GM18498 (cell line): ENCODE data around the gene PTPDC1.
"Not testable (repeated sequence)": the region's sequence is repeated elsewhere in the genome, so short reads cannot be mapped to it uniquely, and the experiment has no call there.

Source experiments
- ATAC-seq: cut with Tn5 transposase; IDR thresholded peaks from one replicate; pipeline ENCODE4 v1.9.1; 2021; ENCODE audit warnings: mild to moderate bottlenecking, moderate library complexity; ENCODE audit not compliant: unreplicated experiment

PTPDC1 gene

GRCh38 chr9:94086486-94087345 is 2.5 kb downstream of the PTPDC1 start:
- ATAC-seq: no peak

DNA sequence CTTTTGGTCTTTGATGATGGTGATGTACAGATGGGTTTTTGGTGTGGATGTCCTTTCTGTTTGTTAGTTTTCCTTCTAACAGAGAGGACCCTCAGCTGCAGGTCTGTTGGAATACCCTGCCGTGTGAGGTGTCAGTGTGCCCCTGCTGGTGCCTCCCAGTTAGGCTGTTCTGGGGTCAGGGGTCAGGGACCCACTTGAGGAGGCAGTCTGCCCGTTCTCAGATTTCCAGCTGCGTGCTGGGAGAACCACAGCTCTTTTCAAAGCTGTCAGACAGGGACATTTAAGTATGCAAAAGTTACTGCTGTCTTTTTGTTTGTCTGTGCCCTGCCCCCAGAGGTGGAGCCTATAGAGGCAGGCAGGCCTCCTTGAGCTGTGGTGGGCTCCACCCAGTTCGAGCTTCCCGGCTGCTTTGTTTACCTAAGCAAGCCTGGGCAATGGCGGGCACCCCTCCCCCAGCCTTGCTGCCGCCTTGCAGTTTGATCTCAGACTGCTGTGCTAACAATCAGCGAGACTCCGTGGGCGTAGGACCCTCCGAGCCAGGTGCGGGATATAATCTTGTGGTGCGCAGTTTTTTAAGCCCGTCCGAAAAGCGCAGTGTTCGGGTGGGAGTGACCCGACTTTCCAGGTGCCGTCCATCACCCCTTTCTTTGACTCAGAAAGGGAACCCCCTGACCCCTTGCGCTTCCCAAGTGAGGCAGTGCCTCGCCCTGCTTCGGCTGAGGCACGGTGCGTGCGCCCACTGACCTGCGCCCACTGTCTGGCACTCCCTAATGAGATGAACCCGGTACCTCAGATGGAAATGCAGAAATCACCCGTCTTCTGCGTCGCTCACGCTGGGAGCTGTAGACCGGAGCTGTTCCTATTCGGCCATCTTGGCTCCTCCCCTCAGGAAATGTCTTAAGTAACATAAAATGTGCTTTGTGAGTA is 10.2 kb downstream of the PTPDC1 start:
- not testable (repeated sequence) for ATAC-seq

- no peak for ATAC-seq
Observed at GRCh38 chr9:94096819-94097577, 12.7 kb downstream of the PTPDC1 start.

DNA sequence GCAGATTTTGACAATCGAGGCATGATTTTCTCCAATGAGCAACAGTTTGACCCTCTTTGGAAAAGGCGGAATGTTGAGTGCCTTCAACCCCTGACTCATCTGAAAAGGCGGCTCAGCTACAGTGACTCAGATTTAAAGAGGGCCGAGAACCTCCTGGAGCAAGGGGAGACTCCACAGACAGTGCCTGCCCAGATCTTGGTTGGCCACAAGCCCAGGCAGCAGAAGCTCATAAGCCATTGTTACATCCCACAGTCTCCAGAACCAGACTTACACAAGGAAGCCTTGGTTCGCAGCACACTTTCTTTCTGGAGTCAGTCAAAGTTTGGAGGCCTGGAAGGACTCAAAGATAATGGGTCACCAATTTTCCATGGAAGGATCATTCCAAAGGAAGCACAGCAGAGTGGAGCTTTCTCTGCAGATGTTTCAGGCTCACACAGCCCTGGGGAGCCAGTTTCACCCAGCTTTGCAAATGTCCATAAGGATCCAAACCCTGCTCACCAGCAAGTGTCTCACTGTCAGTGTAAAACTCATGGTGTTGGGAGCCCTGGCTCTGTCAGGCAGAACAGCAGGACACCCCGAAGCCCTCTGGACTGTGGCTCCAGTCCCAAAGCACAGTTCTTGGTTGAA is 13.6 kb downstream of the PTPDC1 start:
- no peak for ATAC-seq

- no peak for ATAC-seq
Observed at GRCh38 chr9:94100152-94100879, 16.1 kb downstream of the PTPDC1 start.

DNA sequence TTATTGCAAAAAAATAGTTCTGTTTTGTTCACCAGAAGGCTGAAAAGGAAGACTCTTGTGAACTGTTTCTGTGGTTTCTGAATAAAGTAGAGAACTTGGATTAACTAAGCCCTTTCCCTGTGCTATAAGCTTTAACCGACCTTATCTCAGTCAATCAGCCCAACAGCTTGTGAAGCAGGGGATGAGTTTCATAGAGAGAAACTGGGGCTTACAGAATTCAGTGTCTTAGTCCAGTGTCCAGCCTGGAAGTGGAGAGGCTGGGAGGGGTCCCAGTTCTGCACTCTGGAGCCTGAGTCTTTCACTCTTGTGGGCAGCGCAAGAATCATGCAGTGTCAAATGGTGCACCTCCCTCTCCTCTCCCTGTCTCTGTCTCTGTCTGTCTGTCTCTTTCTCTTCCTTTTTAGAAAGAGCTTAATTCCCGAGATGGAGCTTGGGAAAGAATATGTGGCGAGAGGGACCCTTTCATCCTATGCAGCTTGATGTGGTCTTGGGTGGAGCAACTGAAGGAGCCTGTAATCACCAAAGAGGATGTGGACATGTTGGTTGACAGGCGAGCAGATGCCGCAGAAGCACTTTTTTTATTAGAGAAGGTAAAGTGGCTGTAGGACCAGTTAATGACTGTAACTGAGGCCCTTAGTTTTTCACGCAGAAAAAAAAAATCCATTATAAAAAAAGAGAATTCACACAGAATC is 17.0 kb downstream of the PTPDC1 start:
- no peak for ATAC-seq

DNA sequence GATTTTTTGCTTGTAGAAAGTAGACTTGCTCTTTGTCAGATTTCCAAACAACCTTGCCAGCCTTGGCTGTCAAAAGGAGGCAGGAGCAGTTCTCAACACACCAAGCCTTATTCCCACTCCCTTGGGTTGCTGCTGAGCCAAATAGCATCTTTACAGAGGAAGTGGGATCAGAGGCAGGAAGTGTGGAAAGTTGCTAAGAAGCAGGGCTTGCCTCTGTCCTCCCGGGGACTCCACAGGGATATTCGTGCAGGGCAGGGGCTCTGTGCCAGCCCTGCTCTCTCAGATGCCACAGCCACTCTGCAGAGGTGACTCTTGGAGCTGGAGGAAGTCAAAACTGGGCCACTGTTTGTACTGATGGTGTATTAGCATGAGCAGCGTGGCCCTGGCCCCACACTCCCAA is 24.3 kb downstream of the PTPDC1 start:
- no peak for ATAC-seq

- no peak for ATAC-seq
Observed at GRCh38 chr9:94110821-94111252, 26.6 kb downstream of the PTPDC1 start.

- no peak for ATAC-seq
Observed at GRCh38 chr9:94111446-94111845, 27.2 kb downstream of the PTPDC1 start.

- ATAC-seq: no peak
Observed at GRCh38 chr9:94112716-94113465, 28.6 kb downstream of the PTPDC1 start.

DNA sequence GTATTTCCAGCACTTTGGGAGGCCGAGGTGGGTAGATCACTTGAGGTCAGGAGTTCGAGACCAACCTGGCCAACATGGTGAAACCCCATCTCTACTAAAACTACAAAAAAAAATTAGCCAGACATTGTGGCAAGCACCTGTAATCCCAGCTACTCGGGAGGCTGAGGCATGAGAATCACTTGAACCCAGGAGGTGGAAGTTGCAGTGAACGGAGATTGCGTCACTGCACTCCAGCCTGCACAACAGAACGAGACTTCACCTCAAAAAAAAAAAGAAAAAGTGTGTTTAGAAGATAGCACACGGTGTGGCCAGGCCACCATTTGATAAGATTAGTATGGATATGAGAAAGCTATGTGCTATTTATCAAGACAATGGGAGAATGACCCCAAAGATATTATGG is 35.8 kb downstream of the PTPDC1 start:
- ATAC-seq: not testable (repeated sequence)

DNA sequence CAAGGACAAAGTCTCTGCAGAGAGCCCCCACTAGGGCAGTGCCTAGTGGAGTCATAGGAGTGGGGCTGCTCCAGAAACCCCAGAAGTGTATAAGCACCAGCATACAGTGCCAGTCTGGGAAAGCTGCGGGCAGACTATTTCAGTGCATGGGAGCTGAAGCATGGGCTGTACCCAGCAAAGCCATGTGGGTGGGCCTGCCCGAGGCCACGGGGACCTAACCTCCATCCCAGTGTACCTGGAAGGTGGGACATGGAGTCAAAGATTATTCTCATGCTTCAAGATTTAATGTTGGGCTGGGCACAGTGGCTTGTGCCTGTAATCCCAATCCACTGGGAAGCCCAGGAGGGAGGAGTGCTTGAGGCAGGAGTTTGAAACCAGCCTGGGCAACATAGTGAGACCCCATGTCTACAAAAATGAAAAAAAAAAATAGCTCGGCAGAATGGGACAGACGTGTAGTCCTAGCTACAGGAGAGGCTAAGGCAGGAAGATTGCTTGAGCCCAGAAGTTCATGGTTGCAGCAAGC is 36.7 kb downstream of the PTPDC1 start:
- ATAC-seq: no peak

- no peak for ATAC-seq
Observed at GRCh38 chr9:94126844-94127243, 42.6 kb downstream of the PTPDC1 start.

GRCh38 chr9:94127806-94128205 is 43.5 kb downstream of the PTPDC1 start:
- no peak for ATAC-seq

- ATAC-seq: no peak
Observed at GRCh38 chr9:94128580-94128979, 44.3 kb downstream of the PTPDC1 start.

DNA sequence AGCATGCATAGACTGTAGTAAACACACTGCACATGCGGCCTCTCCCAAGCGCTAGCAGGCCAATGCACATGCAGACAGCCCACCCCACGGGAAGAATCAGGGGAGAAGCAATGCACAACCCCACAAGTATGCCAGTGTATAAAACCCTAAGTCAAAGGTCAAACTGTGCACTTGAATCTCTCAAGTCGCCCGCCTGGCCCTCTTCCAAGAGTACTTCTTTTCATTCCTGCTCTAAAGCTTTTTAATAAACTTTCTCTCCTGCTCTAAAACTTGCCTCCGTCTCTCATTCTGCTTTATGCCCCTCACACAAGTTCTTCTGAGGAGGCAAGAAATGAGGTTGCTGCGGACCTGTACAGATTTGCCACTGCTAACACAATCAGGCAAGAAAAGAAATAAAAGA is 50.4 kb downstream of the PTPDC1 start:
- ATAC-seq: no peak

DNA sequence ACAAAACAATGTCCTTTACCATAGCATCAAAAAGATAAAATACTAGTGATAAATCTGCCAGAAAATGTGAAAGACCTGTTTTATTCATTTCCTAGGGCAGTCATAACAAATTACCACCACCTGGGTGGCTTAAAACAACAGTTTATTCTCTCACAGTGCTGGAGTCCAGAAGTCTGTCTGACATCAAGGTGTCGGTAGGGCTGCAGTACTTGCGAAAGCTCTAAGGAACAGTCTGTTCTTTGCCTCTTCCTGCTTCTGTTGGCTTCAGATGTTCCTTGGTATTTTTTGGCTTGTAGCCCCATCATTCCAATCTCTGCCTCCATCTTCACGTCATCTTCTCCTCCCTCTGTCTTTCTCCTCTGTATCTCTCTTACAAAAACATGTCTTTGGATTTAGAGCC is 51.0 kb downstream of the PTPDC1 start:
- no peak for ATAC-seq

DNA sequence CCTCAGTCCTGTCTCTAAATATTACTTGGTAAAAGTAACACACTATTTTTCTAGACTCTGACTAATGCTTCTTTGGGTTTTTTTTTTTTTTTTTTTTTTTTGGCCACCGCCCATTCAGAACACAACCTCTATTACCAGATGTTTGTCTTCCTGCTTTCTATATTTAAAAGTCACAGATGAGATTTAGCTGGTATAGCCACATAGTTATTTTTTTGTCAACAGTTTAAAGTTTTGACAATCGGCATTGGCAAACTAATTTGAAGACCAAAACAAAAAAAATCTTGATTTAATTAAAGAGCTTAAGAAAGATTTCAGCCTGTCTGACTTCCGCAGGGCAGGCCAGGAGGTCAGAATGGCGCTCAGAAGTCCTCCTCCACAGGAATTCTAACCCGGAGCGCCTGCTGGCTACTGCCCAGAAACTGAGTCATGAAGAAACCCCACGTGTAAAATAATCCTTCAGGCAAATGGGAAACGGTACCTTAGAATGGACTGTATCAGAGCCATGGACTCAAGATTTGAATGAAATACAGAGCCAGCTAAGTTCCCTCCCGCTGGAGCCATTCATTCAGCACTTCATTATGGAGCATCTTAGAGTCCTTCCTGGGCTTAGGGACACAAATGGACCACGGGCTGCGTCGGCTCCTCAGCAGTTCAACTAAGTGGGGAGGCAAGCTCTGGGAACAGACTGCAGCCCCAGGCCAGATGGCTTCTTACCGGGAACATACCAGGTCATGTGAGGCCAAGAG is 55.6 kb downstream of the PTPDC1 start:
- no peak for ATAC-seq
